Uterus (tissue), 4 donors: ENCODE data around the gene PRR19. TPM values are rescaled to one million over a fixed set of nuclear protein-coding genes. Genes with fewer than 3 reads are reported as not detected.

Experiments
- DNase-seq, 2 donors: peaks; one replicate each; pipeline ENCODE4 v3.0.0-alpha.2; 2019 to 2020
- H3K27ac ChIP-seq, 2 donors: fragments of 200-600 bp; sonication (generic); 1 replicate in 1 of 2; 2 replicates in 1 of 2; pipeline ENCODE4 v1.5.1; 2016 to 2018
- H3K27me3 ChIP-seq, 2 donors: fragments of 200-600 bp; sonication (generic); one replicate each; pipeline ENCODE4 v1.5.1; 2018 to 2019; ENCODE audit warnings: control low read depth in 1 of 2
- H3K36me3 ChIP-seq, 2 donors: fragments of 200-600 bp; sonication (generic); one replicate each; pipeline ENCODE4 v1.5.1; 2019; ENCODE audit warnings: control low read depth in 1 of 2
- H3K4me1 ChIP-seq, 2 donors: fragments of 200-600 bp; sonication (generic); one replicate each; pipeline ENCODE4 v1.5.1; 2018 to 2019; ENCODE audit warnings: control low read depth in 1 of 2
- H3K4me3 ChIP-seq, 2 donors: fragments of 200-600 bp; sonication (generic); 1 replicate in 1 of 2; 2 replicates in 1 of 2; pipeline ENCODE4 v1.5.1; 2018 to 2019; ENCODE audit warnings: mild to moderate bottlenecking in 1 of 2
- H3K9me3 ChIP-seq, 2 donors: fragments of 200-600 bp; sonication (generic); one replicate each; pipeline ENCODE4 v1.5.1; 2019; ENCODE audit warnings: control low read depth in 1 of 2
- POLR2A ChIP-seq, 2 donors: fragments of 450-650 bp; IDR thresholded peaks; one replicate each; pipeline ENCODE4 v1.6.1; 2016; ENCODE audit warnings: antibody characterized with exemption in 2 of 2, mild to moderate bottlenecking in 1 of 2, moderate library complexity in 1 of 2
- intact Hi-C: fragments of 100-400 bp; cut with DNase I; formaldehyde crosslinking; loops from one replicate; pipeline ENCODE4 v1.15.1; 2023; ENCODE audit warnings: low total_unique reads
- total RNA-seq, 4 donors: library from RNA; depleted of rRNA in 3 of 4; stranded (reverse); fragments of >200 nt in 3 of 4; gene quantifications; one replicate each; pipeline versions ENCODE4 v1.1.0 to v1.2.4, GENCODE V29; 2014 to 2023
- TF ChIP-seq, protein P1 (sequence below), 4 experiments: fragments of 200-600 bp in 2 of 4; fragments of 450-650 bp in 2 of 4; sonication (generic) in 2 of 4; IDR thresholded peaks; one replicate each; pipeline ENCODE4 v1.5.1; 2016 to 2019; ENCODE audit warnings: antibody characterized with exemption in 4 of 4, mild to moderate bottlenecking in 2 of 4, moderate library complexity in 1 of 4
- donor health status: DM: yes; HTN: yes; CAD: no.

The PRR19 gene
- total RNA-seq, 4 donors from 2014 or later: 0.14 TPM; not detected in 3

DNA sequence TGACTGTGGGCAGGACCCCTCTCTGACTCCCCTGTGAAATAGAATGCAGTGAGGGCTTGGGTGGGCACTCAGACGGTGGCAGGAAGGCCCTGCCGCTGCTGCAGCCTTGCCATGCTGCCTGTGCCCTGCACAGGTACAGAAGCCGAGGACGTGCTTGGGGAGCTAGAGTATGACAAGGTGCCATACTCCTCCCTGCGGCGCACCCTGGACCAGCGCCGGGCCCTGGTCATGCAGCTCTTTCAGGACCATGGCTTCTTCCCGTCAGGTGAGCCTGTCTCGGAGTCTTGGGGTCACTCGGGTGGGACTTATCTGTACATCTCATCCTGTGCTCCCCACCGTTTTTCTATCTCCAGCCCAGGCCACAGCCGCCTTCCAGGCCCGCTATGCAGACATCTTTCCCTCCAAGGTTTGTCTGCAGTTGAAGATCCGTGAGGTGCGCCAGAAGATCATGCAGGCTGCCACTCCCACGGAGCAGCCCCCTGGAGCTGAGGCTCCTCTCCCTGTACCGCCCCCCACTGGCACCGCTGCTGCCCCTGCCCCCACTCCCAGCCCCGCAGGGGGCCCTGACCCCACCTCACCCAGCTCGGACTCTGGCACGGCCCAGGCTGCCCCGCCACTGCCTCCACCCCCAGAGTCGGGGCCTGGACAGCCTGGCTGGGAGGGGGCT lies 7.3 kb upstream of the PRR19 start:
- H3K27ac ChIP-seq: no peak overlapping the region
- intact Hi-C loops: loop anchor here (5.0 kb wide), 1 partner anchor 47 kb away; no protein-coding TSS in a partner anchor
- no peak for TF ChIP-seq POLR2A (IDR thresholded peaks at IDR 0.05)
- TF ChIP-seq, protein P1, sequence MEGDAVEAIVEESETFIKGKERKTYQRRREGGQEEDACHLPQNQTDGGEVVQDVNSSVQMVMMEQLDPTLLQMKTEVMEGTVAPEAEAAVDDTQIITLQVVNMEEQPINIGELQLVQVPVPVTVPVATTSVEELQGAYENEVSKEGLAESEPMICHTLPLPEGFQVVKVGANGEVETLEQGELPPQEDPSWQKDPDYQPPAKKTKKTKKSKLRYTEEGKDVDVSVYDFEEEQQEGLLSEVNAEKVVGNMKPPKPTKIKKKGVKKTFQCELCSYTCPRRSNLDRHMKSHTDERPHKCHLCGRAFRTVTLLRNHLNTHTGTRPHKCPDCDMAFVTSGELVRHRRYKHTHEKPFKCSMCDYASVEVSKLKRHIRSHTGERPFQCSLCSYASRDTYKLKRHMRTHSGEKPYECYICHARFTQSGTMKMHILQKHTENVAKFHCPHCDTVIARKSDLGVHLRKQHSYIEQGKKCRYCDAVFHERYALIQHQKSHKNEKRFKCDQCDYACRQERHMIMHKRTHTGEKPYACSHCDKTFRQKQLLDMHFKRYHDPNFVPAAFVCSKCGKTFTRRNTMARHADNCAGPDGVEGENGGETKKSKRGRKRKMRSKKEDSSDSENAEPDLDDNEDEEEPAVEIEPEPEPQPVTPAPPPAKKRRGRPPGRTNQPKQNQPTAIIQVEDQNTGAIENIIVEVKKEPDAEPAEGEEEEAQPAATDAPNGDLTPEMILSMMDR (IDR thresholded peaks at IDR 0.05): no peak
- no peaks in the 10 kb centered on the region for H3K4me1 ChIP-seq
- DNase-seq: no peak
- H3K36me3 ChIP-seq: no peaks in the 10 kb centered on the region
- H3K27me3 ChIP-seq: no peaks in the 10 kb centered on the region
- no peak overlapping the region for H3K4me3 ChIP-seq
- H3K9me3 ChIP-seq: no peaks in the 10 kb centered on the region

DNA sequence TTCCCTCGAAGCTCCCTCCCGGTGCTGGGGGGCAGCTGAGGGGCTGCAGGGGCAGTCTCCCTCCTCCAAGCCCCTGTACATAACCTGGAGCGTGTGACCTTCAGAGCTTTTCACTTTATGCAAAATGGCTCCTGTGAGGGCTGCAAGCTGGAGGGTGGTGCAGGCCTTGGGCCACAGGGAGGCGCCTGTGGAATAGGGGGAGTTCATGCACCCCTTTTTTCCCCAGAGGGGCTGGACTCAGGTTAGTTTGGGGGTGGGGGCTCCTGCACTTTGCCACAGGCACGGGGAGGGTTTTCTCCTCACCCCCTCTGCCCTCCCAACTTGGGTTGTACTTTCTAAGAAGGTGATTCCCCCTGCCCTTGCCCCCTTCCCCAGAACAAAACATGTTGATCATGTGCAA lies 6.6 kb upstream of the PRR19 start:
- intact Hi-C loops: no loop called here
- no peak overlapping the region for H3K4me3 ChIP-seq
- no peak for DNase-seq
- no peaks in the 10 kb centered on the region for H3K4me1 ChIP-seq
- no peaks in the 10 kb centered on the region for H3K36me3 ChIP-seq
- no peak for TF ChIP-seq POLR2A (IDR thresholded peaks at IDR 0.05)
- H3K27ac ChIP-seq: no peak overlapping the region
- no peaks in the 10 kb centered on the region for H3K9me3 ChIP-seq
- H3K27me3 ChIP-seq: no peaks in the 10 kb centered on the region

DNA sequence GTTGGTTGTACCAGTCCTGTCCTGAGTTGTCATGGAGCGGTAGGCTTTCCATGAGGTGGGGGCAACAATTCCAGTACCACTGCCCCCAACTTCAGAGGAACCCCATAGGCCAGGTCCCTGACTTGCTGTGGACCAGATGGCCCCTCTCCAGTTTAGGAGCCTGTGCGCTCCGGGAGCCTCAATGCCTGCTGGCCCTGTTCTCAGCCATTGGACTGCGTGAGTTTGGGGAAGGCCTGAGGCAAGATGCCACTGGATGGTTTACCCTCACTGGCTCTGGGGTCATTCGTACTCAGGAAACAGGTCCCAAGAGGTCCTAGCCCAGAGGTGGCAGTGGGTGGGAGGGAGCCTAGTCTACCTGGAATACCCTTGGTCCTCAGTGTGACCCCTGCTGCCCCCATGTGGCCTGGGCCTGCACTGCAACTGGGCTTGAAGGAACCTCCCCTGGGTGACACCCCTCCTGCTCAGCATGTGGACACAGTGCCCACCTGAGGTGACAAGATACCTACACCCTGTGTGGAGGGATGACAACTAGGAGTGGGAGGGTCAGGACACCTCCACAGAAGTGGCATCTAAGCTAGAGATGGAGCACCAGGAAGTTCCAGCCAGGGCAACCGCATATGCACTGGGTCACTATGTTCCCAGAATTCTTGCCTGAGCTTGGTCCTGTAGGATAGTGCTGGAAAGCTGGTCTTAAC lies 6.0 kb upstream of the PRR19 start:
- Histone ChIP-seq H3K36me3 (no peaks in the 10 kb centered on the region), H3K4me1 (no peaks in the 10 kb centered on the region), H3K27me3 (no peaks in the 10 kb centered on the region), H3K27ac (peak overlapping the region in 1 of 2 donors; percentile 6), H3K9me3 (no peaks in the 10 kb centered on the region), H3K4me3 (no peak overlapping the region)
- intact Hi-C loops: no loop called here
- TF ChIP-seq, protein P1 (IDR thresholded peaks at IDR 0.05): peak; percentile 89 to 98 (median 92)
- peak in 1 of 2 donors; percentile 8 for TF ChIP-seq POLR2A (IDR thresholded peaks at IDR 0.05)
- peak; percentile 85 to 87 for DNase-seq

DNA sequence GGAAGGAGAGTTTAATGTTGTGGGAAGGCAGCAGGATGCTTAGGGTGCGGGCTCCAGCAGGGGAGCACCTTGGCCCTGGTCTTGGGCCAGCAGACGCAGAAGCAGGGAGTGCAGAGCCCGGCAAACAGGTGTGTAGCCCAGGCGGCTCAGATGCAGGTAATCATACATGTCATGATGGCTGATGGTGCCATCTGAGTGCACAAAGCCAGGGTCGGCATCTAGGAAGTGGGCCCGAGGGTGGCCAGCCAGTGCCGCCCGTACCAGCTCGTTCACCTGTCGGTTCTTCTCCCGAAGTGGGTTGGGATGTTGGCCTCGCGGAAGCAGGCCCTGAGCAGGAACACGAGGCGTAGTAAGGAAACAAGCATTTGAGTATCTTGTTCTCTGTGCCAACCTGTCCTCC lies 4.9 kb upstream of the PRR19 start:
- no peak overlapping the region for H3K27ac ChIP-seq
- no peak overlapping the region for H3K4me3 ChIP-seq
- H3K27me3 ChIP-seq: no peaks in the 10 kb centered on the region
- TF ChIP-seq, protein P1 (IDR thresholded peaks at IDR 0.05): no peak
- TF ChIP-seq POLR2A (IDR thresholded peaks at IDR 0.05): no peak
- no peaks in the 10 kb centered on the region for H3K4me1 ChIP-seq
- DNase-seq: no peak
- H3K36me3 ChIP-seq: no peaks in the 10 kb centered on the region
- no peaks in the 10 kb centered on the region for H3K9me3 ChIP-seq
- intact Hi-C loops: no loop called here

DNA sequence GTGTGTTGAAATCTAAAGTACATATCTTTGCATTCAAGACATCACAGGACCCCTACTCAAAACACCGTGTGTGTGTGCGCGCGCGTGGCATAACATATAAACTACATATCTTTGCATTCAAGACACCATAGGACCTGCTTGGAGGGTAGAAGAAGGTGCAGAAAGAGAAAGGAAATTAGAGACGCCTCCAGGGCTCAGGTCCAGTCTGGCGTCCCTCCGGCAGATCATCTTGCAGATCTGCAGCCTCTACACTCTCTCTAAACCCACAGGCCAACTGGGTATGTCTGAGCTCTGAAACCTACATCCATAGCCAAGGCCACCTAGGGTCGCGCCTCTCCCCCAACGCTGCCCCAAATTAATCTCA lies 1.2 kb downstream of the PRR19 start:
- Histone ChIP-seq H3K4me3 (peak overlapping the region; percentile 48 to 53), H3K27me3 (no peaks in the 10 kb centered on the region), H3K27ac (peak overlapping the region in 1 of 2 donors; percentile 51), H3K9me3 (no peaks in the 10 kb centered on the region), H3K4me1 (peaks cover 0 to 3% of the 10 kb centered on the region in 2 donors), H3K36me3 (no peaks in the 10 kb centered on the region)
- no peak for TF ChIP-seq POLR2A (IDR thresholded peaks at IDR 0.05)
- no peak for DNase-seq
- intact Hi-C loops: no loop called here

DNA sequence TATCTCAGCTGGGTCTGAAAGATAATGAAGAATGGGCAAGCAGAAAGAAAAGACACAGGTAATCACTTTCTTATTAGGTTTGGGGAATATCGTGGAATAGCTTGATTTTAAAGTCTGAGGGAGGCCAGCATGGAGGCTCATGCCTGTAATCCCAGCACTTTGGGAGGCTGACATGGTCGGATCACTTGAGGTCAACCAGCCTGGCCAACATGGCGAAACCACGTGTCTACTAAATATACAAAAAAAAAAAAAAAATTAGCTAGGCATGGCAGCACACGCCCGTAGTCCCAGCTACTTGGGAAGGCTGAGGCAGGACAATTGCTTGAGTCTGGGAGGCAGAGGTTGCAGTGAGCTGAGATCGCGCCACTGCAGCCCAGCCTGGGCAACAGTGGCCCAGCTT lies 1.9 kb downstream of the PRR19 start:
- no peak for TF ChIP-seq POLR2A (IDR thresholded peaks at IDR 0.05)
- TF ChIP-seq, protein P1 (IDR thresholded peaks at IDR 0.05): no peak
- Histone ChIP-seq H3K4me3 (no peak overlapping the region), H3K27me3 (no peaks in the 10 kb centered on the region), H3K36me3 (no peaks in the 10 kb centered on the region), H3K9me3 (no peaks in the 10 kb centered on the region), H3K27ac (no peak overlapping the region), H3K4me1 (peaks cover 0 to 3% of the 10 kb centered on the region in 2 donors)
- no peak for DNase-seq
- intact Hi-C loops: no loop called here
